Lung (tissue), 12 donors: Measurements from ENCODE around the gene KLHL30. TPM values are rescaled to one million over a fixed set of nuclear protein-coding genes. Genes with fewer than 3 reads are reported as not detected.

Experiments used
- ATAC-seq: fragments of 200-7000 bp; cut with Tn5 transposase; one replicate; pipeline ENCODE4 v1.9.1; 2020; ENCODE audit warnings: moderate number of reproducible peaks; ENCODE audit not compliant: insufficient read depth, low FRiP score
- DNase-seq, 3 donors: peaks; one replicate each; pipeline ENCODE4 v3.0.0-alpha.2; 2013 to 2017
- H3K27ac ChIP-seq, 2 donors: one replicate each; pipeline ENCODE4 v1.5.1; 2013; ENCODE audit warnings: mild to moderate bottlenecking in 2 of 2, moderate library complexity in 2 of 2, control low read depth in 1 of 2, inconsistent platforms in 1 of 2, low read depth in 1 of 2, low read length in 1 of 2
- H3K27me3 ChIP-seq, 3 donors: one replicate each; pipeline ENCODE4 v1.5.1; 2013; ENCODE audit warnings: low read length in 2 of 3; ENCODE audit not compliant: control insufficient read depth in 3 of 3, insufficient read depth in 3 of 3
- H3K36me3 ChIP-seq, 4 donors: one replicate each; pipeline ENCODE4 v1.5.1; 2013; ENCODE audit warnings: low read length in 4 of 4, mild to moderate bottlenecking in 1 of 4, moderate library complexity in 1 of 4; ENCODE audit not compliant: control insufficient read depth in 4 of 4, insufficient read depth in 4 of 4
- H3K4me1 ChIP-seq, 5 donors: one replicate each; pipeline ENCODE4 v1.5.1; 2013; ENCODE audit warnings: low read length in 5 of 5, mild to moderate bottlenecking in 2 of 5, moderate library complexity in 1 of 5; ENCODE audit not compliant: control insufficient read depth in 5 of 5, insufficient read depth in 5 of 5
- H3K4me3 ChIP-seq: one replicate; pipeline ENCODE4 v1.5.1; 2013; ENCODE audit warnings: mild to moderate bottlenecking, control low read depth, moderate library complexity
- H3K9ac ChIP-seq, 2 donors: one replicate each; pipeline ENCODE4 v1.5.1; 2013; ENCODE audit warnings: low read length in 2 of 2, control low read depth in 1 of 2; ENCODE audit not compliant: insufficient read depth in 1 of 2
- H3K9me3 ChIP-seq, 4 donors: one replicate each; pipeline ENCODE4 v1.5.1; 2013; ENCODE audit warnings: low read length in 3 of 4, mild to moderate bottlenecking in 1 of 4, moderate library complexity in 1 of 4; ENCODE audit not compliant: control insufficient read depth in 4 of 4, insufficient read depth in 3 of 4
- WGBS, 2 donors: extraction: QIAGEN DNeasy Blood & Tissue Kit; methylation state at CpG; one replicate each; pipeline ENCODE4 v1.1.7; 2013; 5-methylcytosine and 5-hydroxymethylcytosine counted together
- polyA plus RNA-seq, 2 donors: library from polyadenylated mRNA; stranded (reverse); fragments of 200-250 nt; gene quantifications; one replicate each; pipeline ENCODE4 v1.2.1, GENCODE V29; 2013
- total RNA-seq, 2 donors: library from RNA; depleted of rRNA in 1 of 2; stranded (reverse); fragments of >200 nt in 1 of 2; gene quantifications; one replicate each; pipeline ENCODE4 v1.2.1, GENCODE V29; 2014 to 2021
- TF ChIP-seq, protein P1 (sequence below): IDR thresholded peaks from 2 replicates; pipeline ENCODE4 v1.5.1; 2012; ENCODE audit warnings: mild to moderate bottlenecking; ENCODE audit errors: control extremely low read depth, extremely low read depth
- donor health status: control.
- donor health status: control.
- donor health status: Bipolar disorder and iron deficiency.
- donor health status: healthy.
- donor health status: DM: yes; HTN: yes; CAD: no.

The KLHL30 gene
- total and polyA plus RNA-seq, 4 donors, result 0.18 to 2.1 (median 0.39) TPM

DNA sequence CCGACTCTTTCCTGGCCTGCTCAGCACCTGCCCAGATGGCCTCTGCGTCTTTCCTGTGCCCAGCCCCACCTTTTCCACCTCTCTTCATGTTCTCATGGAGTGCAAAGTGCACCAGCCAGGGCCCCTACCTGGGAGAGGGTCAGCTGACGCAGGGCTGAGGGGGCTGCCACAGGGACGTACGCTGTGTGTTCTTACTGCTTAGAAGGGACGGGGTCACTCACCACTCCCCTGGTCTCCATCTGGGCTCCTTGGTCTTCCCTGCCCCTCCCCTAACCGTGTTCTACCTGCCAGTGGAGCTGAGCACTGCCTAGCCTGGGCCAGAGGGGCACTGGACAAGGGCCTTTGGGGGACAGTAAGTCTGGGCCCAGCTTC is 28.9 kb downstream of the KLHL30 start:
- no peak overlapping the region for H3K27ac ChIP-seq
- 90 to 91% methylated on average over 7 of the region's 7 CpGs for WGBS, 2 donors
- H3K4me3 ChIP-seq, result no peak overlapping the region
- H3K4me1 ChIP-seq, result peaks cover 0 to 14% (median 7%) of the 10 kb centered on the region in 5 donors
- H3K36me3 ChIP-seq, result peaks cover 8 to 39% (median 12%) of the 10 kb centered on the region in 4 donors
- ATAC-seq (no peak), DNase-seq (no peak)
- peaks cover 0 to 10% (median 4%) of the 10 kb centered on the region in 3 donors for H3K27me3 ChIP-seq
- no peak overlapping the region for H3K9ac ChIP-seq
- H3K9me3 ChIP-seq, result no peaks in the 10 kb centered on the region
- TF ChIP-seq, protein P1, sequence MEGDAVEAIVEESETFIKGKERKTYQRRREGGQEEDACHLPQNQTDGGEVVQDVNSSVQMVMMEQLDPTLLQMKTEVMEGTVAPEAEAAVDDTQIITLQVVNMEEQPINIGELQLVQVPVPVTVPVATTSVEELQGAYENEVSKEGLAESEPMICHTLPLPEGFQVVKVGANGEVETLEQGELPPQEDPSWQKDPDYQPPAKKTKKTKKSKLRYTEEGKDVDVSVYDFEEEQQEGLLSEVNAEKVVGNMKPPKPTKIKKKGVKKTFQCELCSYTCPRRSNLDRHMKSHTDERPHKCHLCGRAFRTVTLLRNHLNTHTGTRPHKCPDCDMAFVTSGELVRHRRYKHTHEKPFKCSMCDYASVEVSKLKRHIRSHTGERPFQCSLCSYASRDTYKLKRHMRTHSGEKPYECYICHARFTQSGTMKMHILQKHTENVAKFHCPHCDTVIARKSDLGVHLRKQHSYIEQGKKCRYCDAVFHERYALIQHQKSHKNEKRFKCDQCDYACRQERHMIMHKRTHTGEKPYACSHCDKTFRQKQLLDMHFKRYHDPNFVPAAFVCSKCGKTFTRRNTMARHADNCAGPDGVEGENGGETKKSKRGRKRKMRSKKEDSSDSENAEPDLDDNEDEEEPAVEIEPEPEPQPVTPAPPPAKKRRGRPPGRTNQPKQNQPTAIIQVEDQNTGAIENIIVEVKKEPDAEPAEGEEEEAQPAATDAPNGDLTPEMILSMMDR, result no peak

DNA sequence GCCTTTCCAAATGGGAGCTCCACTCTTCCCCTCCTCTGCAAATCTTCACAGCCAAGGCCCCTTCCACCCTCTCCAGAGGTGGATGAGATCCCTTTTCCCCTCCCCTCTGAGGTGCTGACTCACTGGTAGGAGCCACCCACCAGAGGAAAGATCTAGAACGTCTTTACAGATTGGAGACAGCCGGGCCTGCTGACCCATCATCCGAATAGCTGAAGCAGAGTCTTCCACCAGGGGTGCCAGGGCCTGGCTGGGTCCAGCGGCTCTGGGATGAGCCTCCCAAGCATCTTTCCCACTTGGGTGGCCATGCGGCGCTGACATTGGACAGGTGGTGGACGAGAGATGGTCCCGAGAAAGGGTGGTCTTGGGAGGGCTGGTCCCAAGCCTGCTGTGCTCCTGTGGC is 29.3 kb downstream of the KLHL30 start:
- WGBS, 2 donors, result 82 to 87% methylated on average over 8 of the region's 8 CpGs
- Histone ChIP-seq H3K4me1 (peaks cover 0 to 14% (median 2%) of the 10 kb centered on the region in 5 donors), H3K9me3 (no peaks in the 10 kb centered on the region), H3K27me3 (peaks cover 0 to 6% (median 4%) of the 10 kb centered on the region in 3 donors), H3K4me3 (no peak overlapping the region), H3K36me3 (peaks cover 9 to 43% (median 15%) of the 10 kb centered on the region in 4 donors), H3K27ac (no peak overlapping the region), H3K9ac (no peak overlapping the region)
- ATAC-seq (no peak), DNase-seq (no peak)
- TF ChIP-seq, protein P1, result no peak

DNA sequence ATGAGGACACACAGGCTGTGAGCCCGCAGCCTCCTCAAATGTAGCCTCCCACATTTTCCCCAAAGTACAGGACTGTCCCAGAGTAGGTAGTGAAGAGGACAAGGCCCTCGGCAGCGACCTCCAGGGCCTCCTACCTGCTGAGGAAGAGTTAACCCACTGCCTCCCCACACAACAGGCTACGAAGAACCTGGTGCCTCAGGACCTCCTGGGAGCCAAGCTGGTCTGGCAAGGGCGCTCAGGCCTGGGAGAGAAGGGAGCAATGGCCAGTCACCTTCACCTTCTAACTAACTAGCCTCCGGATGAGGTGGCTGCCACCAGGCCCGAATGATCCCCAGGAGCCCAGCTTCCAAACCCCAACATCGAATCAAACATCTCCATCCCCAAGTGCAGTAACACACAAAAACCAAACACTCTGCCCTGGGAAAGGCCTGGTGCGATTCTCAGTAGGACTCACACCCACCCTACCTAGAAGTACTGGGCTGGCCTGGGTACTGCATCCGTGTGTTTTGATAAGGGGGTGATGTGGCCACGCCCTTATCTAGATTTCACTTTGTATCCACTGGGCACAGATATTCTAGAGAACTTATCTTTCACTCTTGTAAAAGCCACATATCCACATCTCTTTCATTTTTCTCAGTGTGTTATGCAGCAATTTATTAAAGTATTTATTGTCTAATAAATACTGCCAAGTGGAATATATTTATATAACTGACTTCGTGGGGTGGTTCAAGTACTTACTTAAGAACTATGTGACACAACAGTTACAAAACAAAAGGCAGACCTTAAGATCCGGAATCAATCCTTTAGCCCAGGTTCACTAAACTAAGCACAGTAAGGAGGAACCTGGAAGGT is 30.0 kb downstream of the KLHL30 start:
- Histone ChIP-seq H3K9me3 (no peaks in the 10 kb centered on the region), H3K27ac (peak overlapping the region in 1 of 2 donors; percentile 20), H3K27me3 (no peaks in the 10 kb centered on the region), H3K4me1 (peaks cover 0 to 13% (median 0%) of the 10 kb centered on the region in 5 donors), H3K9ac (no peak overlapping the region), H3K4me3 (no peak overlapping the region), H3K36me3 (peaks cover 11 to 49% (median 20%) of the 10 kb centered on the region in 4 donors)
- WGBS, 2 donors, result 88 to 89% methylated on average over 13 of the region's 13 CpGs
- DNase-seq (no peak), ATAC-seq (no peak)
- TF ChIP-seq, protein P1, result no peak
